ENCODE results near the gene MPZ.
A peak's percentile ranks its signal among the peaks of the same experiment; 100 is the strongest.
"Not testable (repeated sequence)": the region's sequence is repeated elsewhere in the genome, so short reads cannot be mapped to it uniquely, and the experiment has no call there.

MPZ gene

GRCh38 chr1:161309868-161310267 lies at the start of gene MPZ:
Gene MPZ (minus strand): TSS chr1:161309968. CDS start chr1:161309905, 63 bp downstream.
- no peak for DNase-seq
- intact Hi-C loops (cut with DNase I) = loop anchor here (5.0 kb wide), 1 partner anchor 83 kb away; the partner anchor contains the start of gene TOMM40L

- DNase-seq = peak in 2 of 42 donors; percentile 10 to 40
- intact Hi-C loops (cut with DNase I) = no loop called here
These were observed 49.5 kb upstream of the MPZ start for GRCh38 chr1:161359291-161359690.

GRCh38 chr1:161357073-161357472 lies 47.3 kb upstream of the MPZ start:
- intact Hi-C loops (cut with DNase I) = no loop called here
- DNase-seq = no peak

- intact Hi-C loops (cut with DNase I) = no loop called here
These were observed 41.7 kb upstream of the MPZ start for GRCh38 chr1:161351482-161351881.

GRCh38 chr1:161350671-161351070 lies 40.9 kb upstream of the MPZ start:
- no peak for DNase-seq
- intact Hi-C loops (cut with DNase I) = no loop called here

More at GRCh38 chr1:161351482-161351881, 41.7 kb upstream of the MPZ start:
- DNase-seq = no peak

GRCh38 chr1:161342821-161343220 lies 33.1 kb upstream of the MPZ start:
- intact Hi-C loops (cut with DNase I) = no loop called here
- DNase-seq = no peak

- intact Hi-C loops (cut with DNase I) = no loop called here
- DNase-seq = no peak
These were observed 32.4 kb upstream of the MPZ start for GRCh38 chr1:161342177-161342576.

GRCh38 chr1:161335796-161336195 lies 26.0 kb upstream of the MPZ start:
- no peak for DNase-seq
- intact Hi-C loops (cut with DNase I) = no loop called here

GRCh38 chr1:161333166-161333565 lies 23.4 kb upstream of the MPZ start:
- intact Hi-C loops (cut with DNase I) = no loop called here
- no peak for DNase-seq

- peak in 1 of 42 donors; percentile 20 for DNase-seq
- intact Hi-C loops (cut with DNase I) = no loop called here
These were observed 20.6 kb upstream of the MPZ start for GRCh38 chr1:161330346-161330745.

- no peak for DNase-seq
- intact Hi-C loops (cut with DNase I) = no loop called here
These were observed 14.3 kb upstream of the MPZ start for GRCh38 chr1:161324020-161324419.

- intact Hi-C loops (cut with DNase I) = not testable (repeated sequence)
These were observed 6.3 kb upstream of the MPZ start for GRCh38 chr1:161315841-161316674.

GRCh38 chr1:161314201-161314981 lies 4.6 kb upstream of the MPZ start, which contains the start of gene SDHC:
Gene SDHC (plus strand): TSS chr1:161314381. CDS start chr1:161314406, 25 bp downstream.
- intact Hi-C loops (cut with DNase I) = loop anchor here (5.0 kb wide), 1 partner anchor 87 kb away; the partner anchor contains the start of gene TOMM40L
- DNase-seq = peak; percentile 90 to 98 (median 96)

More at GRCh38 chr1:161315841-161316674, 6.3 kb upstream of the MPZ start:
- DNase-seq = peak in 1 of 42 donors; percentile 27

GRCh38 chr1:161313554-161314200 lies 3.9 kb upstream of the MPZ start:
- intact Hi-C loops (cut with DNase I) = loop anchor here (5.0 kb wide), 1 partner anchor 86 kb away; the partner anchor contains the start of gene TOMM40L
- peak in 41 of 42 donors; percentile 9 to 79 (median 54) for DNase-seq

GRCh38 chr1:161311595-161312181 lies 1.9 kb upstream of the MPZ start:
- DNase-seq = no peak
- intact Hi-C loops (cut with DNase I) = loop anchor here (5.0 kb wide), 1 partner anchor 84 kb away; the partner anchor contains the start of gene TOMM40L

- peak in 1 of 42 donors; percentile 30 for DNase-seq
- intact Hi-C loops (cut with DNase I) = no loop called here
These were observed 1.7 kb downstream of the MPZ start for GRCh38 chr1:161307892-161308638.

GRCh38 chr1:161307230-161307768 lies 2.5 kb downstream of the MPZ start:
- intact Hi-C loops (cut with DNase I) = no loop called here
- peak in 1 of 42 donors; percentile 35 for DNase-seq

All from head of caudate nucleus (tissue), 42 donors.